NT2/D1 (cell line): ENCODE data around the gene HIRA.

ENCODE experiments used
- SUZ12 ChIP-seq: IDR thresholded peaks from 2 replicates; pipeline ENCODE4 v1.6.1; 2011; ENCODE audit not compliant: insufficient read length, insufficient read depth; ENCODE audit errors: extremely low read depth
- YY1 ChIP-seq: IDR thresholded peaks from 2 replicates; pipeline ENCODE4 v1.6.1; 2011; ENCODE audit not compliant: insufficient read length, insufficient read depth
- ZNF274 ChIP-seq: IDR thresholded peaks from 2 replicates; pipeline ENCODE4 v1.6.1; 2011; ENCODE audit warnings: mild to moderate bottlenecking, low read depth, low read length

- no peak for TF ChIP-seq SUZ12
- no peak for TF ChIP-seq ZNF274
- TF ChIP-seq YY1, result no peak
Measured at GRCh38 chr22:19304547-19304946, 127.0 kb downstream of the HIRA start.
